Coronary artery (tissue), 2 donors: ENCODE results near the gene NHSL1.
A peak's percentile ranks its signal among the peaks of the same experiment; 100 is the strongest.

Source experiments
- DNase-seq: peaks from one replicate; pipeline ENCODE4 v3.0.0-alpha.2; 2017; ENCODE audit warnings: low spot score
- H3K27ac ChIP-seq, 2 donors: fragments of 200-600 bp; sonication (generic); one replicate each; pipeline ENCODE4 v1.5.1; 2016 to 2019
- H3K4me3 ChIP-seq: fragments of 200-600 bp; sonication (generic); 2 replicates; pipeline ENCODE4 v1.5.1; 2016; ENCODE audit warnings: mild to moderate bottlenecking, moderate library complexity
- CTCF ChIP-seq: fragments of 200-600 bp; sonication (generic); IDR thresholded peaks from one replicate; pipeline ENCODE4 v1.5.1; 2019; ENCODE audit warnings: antibody characterized with exemption

Gene NHSL1

GRCh38 chr6:138415125-138415524 lies 84.2 kb downstream of the NHSL1 start:
- no peak for DNase-seq
- H3K27ac ChIP-seq: no peak overlapping the region
- no peak for TF ChIP-seq CTCF
- H3K4me3 ChIP-seq: no peak overlapping the region

- Histone ChIP-seq H3K4me3 (no peak overlapping the region), H3K27ac (no peak overlapping the region)
- no peak for TF ChIP-seq CTCF
- no peak for DNase-seq
Measured at GRCh38 chr6:138410972-138411880, 88.1 kb downstream of the NHSL1 start.

- no peak for TF ChIP-seq CTCF
- Histone ChIP-seq H3K4me3 (no peak overlapping the region), H3K27ac (no peak overlapping the region)
- DNase-seq: no peak
Measured at GRCh38 chr6:138410048-138410735, 89.1 kb downstream of the NHSL1 start.

GRCh38 chr6:138406443-138406842 lies 92.9 kb downstream of the NHSL1 start:
- DNase-seq: no peak
- H3K27ac ChIP-seq: no peak overlapping the region
- TF ChIP-seq CTCF: no peak
- H3K4me3 ChIP-seq: no peak overlapping the region

GRCh38 chr6:138405816-138406413 lies 93.4 kb downstream of the NHSL1 start:
- no peak overlapping the region for H3K4me3 ChIP-seq
- no peak for TF ChIP-seq CTCF
- DNase-seq: no peak
- no peak overlapping the region for H3K27ac ChIP-seq

- peak; percentile 77 for DNase-seq
- TF ChIP-seq CTCF: no peak
- peak overlapping the region; percentile 94 for H3K27ac ChIP-seq
- H3K4me3 ChIP-seq: peak overlapping the region; percentile 85
Measured at GRCh38 chr6:138404666-138405337, 94.5 kb downstream of the NHSL1 start.
